Islet precursor cell (in vitro differentiated cells): ENCODE data around the gene GRIN3A.
"Not testable (repeated sequence)": the region's sequence is repeated elsewhere in the genome, so short reads cannot be mapped to it uniquely, and the experiment has no call there.

Experiments used
- DNase-seq: peaks from one replicate; pipeline ENCODE4 v3.0.0-alpha.2; 2018

GRIN3A gene

DNA sequence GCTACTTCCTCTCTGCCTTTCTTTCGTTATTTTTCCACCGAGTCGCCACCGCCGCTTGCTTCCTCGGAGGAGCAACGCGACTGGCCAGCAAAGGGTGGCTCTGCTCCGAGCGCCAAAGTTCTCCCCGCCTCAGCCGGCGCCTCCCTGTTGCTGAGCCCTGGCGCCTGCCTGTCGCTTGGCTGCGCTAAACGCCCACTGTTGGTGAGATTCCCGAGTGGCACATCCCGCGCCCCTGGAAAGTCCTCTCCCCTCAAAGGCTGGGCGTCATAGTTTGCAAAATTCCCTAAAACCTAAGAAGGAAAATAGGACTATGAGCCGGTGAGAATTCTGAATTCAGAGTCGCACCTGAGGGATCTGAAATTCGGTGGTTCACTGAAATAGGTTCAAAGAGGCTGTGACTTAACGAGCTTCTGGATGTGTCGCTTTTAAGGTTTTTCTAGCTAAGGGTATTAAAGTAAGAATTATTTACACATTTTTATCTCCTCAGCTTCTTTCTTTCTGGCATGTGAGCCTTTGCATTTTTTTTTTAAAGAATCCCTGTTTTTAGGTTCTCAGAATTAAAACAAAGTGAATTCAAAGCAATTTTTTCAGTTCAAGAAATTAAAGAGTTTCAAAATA lies at the start of gene GRIN3A:
GRIN3A (minus strand) TSS at position 82 of the 618 bp plus-strand sequence. CDS start 668 bp downstream, outside the sequence.
- peak; percentile 71 for DNase-seq

DNA sequence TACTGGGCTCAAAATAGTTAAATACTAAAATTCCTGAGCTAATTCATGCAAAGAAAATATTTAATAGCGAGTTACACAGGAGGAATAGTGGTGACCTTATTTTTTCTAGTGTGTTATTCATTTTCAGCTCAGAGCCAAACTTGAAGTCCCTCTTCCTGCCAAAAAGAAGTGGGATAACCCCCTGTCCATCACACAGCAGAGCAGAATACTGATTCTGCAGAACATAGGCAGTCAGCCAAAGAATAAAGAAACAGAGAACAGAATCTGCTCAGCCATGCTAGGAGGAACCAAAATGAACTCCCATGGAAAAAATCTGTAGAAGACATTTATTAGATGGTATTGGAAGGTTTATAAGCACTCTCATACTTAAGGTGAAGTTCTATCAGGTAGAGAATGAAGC lies 49.4 kb upstream of the GRIN3A start:
- DNase-seq, result no peak

DNA sequence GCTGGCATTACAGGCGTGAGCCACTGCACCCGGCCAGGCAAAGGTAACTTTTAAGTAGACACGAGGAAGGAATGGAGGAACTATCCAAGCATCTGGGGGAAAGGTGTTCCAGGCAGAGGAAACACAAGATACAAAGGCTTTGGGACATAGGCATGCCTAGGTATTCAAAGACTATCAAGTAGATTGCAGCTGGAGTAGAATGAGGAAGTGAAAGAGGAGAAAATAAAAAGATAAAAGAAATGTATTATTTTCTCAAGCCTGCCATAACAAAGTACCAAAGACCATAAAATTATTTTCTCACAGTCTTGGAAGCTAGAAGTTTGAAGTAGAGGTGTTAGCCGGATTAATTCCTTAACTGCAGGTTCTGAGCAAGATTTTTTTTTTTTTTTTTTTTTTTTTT lies 39.9 kb upstream of the GRIN3A start:
- no peak for DNase-seq

DNA sequence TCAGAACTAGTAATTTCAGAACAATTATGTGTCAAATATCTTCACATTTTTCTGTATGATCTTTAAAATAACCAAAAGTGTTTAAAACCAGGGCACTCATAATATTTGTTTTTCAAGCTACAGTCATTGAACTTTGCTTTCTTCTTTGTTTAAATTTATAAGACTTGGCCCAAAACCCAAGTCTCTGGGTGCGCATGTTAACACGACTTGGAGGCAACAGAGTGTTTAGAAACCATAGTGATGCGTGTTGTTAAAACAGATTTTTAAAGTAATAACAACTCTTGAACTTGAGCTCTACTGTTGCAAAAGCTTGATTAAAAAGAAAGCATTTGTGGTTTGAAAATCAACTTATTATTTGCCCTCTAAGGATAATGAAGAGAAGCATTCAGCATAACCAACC lies 26.0 kb upstream of the GRIN3A start:
- DNase-seq, result no peak

DNA sequence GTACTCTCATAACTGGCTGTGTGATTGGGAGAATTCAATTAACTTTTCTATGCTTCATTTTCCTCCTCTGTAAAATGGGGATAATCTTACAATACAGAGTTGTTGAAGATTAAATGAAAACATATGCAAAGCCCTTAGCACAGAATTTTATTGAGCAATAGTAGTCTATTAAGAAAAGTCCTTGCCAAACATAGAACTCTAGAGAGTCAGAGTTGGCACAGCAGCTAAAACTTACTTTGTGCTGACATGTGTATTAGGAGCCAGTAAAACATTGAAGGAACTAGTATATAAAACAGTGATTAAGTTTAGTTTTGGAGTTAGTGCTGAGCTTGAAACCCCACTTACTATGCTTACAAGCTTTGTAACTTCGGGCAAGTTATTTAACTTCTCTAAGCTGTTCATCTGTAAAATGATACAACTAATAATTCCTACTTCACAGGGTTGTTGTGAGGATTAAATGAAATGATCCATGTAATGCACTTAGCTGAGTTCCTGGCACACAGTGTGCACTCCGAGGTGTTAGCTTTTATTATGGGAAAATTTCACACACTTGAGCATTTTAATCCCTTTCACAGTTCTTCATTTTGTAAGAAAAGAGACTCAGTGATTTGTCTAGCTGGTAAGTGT lies 20.0 kb upstream of the GRIN3A start:
- no peak for DNase-seq

DNA sequence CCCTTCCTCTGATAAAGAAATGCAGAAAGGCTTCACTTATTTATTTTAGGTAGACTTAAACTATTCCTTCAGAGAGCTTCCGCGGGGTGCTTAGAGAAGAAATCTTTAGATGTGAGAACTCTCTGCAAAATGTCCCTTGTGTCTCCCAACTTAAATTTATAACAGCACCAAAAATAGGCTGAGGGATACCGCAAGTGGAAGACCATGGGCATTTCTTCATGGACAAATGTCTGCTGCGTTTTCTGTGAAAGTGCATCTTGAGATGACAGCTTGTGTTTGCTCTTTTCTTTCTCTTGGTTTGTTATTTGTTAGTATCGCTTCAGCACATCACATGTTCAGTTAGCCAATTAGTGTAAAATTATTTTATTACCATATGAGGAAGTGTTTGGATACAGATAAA lies 15.3 kb upstream of the GRIN3A start:
- no peak for DNase-seq

DNA sequence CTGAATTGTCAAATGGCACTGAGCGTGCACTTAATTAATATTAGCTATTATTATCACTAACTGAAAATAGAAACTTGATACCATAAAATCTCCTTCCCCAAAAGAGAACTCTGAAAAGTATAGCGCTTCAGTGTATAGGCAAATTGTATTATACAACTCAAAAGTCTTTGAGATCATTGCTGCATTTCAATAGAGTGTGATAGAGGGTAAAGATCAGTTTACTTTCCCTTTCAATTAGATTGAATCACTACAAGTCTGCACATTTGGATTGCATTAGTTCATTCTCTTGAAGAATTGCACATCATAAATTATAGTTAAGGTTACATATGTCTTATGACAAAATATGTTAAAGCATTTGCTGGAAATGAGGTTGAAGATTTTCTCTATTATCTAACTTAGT lies 13.4 kb upstream of the GRIN3A start:
- DNase-seq, result no peak

DNA sequence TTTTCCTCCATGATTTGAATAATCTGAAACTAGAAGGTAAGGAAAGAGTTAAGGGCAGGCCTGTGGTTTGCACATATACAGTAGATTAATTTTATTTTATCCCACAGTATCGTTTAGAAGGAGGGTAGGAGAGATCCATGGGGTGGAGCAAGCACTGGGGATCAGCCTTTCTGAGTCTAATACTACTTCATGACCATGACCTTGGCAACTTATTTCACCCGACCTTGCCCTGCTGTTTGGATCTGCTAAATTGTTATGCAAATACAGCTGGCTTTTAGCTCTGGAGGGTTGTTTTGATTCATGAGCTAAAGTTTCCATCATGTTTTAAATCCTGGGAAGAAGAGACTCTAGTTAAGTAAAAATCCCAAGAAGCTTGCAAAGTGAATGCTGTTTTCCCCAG lies 864 bp upstream of the GRIN3A start:
- no peak for DNase-seq

DNA sequence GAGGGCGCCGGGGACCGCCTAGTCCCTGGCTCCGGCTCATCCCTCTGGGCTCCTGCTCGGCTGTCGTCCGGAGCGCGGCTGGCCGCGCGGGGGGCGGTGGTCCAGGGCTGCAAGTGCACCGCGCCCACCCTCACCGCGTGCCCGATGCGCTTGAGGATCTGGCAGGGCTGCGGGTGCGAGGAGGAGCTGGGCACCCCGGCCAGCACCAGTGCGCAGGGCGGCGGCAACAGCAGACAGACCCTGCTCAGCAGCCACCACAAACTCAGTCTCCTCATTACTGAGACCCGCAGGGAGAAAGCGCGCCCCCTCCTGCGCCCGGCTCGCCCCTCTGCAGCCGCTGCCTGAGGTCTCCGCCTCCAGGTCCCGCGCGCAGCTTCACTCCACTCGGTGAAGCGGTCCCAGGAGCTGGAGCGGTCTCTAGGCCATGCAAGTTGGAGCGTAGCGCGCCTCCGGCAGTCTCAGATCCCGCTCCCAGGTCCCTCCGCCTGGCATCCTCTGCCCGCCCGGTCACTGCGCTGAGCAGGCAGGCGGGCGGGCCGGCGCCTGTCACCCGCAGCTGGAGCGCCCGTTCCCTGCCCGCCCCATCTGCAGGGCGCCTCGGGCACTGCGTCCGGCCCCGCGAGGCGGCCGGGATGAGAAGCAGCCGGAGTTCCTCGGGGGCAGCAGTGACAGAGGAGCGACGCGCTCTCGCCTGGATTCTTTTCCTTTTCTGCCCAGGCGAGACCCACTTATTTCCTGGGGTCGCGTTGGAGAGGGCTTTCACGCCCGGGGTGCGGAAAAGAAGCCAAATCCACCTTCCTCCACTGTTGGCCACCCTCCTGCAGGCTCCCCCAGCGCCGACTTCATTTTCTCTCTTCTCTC lies 512 bp downstream of the GRIN3A start:
- DNase-seq, result peak; percentile 71

DNA sequence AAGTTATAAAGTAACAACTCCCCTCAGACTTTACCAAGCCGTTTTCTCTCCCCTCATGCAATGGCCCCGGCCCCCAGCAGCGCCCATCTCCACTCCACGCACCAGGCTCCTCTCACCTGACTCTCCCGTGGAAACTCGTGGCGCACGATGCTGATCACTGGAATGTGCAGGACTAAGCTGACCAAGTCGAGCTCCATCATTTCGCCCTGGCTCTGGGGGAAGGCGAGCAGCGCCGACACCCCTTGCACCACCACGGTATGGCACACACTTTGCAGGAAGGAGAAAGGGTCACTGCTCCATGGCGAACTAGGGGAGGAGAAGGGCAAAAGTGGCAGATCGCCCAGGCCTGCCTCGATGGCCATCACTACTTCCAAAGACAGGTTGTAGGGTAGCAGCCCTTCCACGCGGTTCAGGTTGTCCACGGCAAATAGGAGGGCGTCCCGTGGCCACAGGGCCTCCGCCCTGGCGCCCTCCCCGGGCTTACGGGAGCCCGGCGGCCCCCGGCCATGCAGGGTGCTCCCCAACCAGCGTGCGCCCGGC lies 1.2 kb downstream of the GRIN3A start:
- no peak for DNase-seq

DNA sequence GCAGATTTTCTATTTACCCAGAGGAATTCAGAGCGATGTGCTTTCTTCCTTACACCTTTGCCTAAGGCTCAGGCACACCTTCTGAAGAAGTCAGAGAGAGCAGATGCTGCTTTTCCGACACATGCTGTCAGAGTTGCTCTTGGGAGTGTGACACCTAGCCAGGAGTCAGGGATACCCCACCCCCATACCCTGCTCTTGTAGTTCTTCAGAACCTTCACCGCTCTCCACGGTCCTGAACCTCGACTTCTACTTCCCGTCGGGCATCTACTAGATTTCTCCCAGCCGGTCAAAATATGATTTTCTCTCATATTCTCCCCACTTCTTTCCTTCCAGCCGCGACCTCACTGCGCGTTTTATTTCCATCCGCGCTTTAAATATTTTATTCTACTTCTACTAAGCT lies 1.7 kb downstream of the GRIN3A start:
- DNase-seq, result peak; percentile 71

DNA sequence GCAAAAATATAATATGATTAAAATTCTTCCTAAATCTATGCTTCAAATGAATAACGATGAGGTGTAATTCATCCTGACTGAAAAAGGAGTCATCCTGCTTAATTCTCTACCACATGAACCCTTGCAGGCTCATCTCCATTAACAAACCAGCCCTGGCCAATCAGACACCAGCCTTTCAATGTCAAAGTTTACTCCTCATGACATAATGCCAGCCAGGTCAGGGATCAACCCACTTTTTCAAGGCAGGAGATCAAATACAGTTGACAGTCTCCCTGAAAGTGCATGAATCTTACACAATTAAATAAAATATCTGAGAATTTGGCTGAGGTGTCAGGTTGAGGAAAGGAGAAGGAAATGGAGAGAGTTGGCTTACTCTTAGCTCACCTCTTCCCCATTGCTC lies 7.0 kb downstream of the GRIN3A start:
- DNase-seq, result no peak

DNA sequence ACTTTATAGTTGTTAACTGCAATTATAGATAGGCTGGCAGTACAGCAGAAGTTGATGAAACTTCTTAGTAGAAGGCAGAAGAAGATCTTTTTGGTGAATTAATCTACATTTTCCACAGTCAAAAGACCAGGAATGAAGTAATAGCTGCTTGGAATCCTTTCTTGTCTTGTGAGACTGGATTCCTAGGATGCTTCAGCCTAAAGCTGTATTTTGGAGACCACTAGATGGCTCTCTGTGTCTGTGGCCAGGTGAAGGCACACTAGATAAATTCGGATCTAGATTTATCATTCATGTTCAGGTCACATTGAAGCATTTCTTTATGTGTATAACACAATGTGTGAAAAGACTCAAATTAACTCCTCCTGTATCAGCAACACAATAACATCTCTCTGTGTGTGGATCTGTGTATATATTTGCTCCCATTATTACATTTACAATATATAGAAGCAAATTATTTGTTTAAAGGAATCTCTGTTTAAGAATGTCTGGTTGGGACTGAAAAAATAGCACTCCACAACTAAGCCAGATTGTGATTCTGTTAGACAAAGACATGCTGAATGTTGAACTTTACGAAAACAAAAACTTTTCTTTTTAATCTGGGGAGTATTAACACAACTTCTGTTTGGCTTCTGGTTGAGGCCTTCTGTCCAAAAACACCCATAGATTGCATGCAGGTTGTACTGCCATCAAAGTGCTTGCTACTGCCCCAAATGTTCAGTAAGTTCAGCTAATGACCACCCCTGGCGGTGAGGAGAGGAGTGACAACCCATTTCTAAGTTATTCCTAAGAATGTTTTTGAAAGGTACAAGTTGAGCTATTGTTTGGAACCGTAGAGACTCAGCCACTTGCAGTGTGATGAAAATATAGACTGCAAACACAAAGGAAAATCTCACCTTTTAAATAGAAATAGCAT lies 10.6 kb downstream of the GRIN3A start:
- peak; percentile 61 for DNase-seq

DNA sequence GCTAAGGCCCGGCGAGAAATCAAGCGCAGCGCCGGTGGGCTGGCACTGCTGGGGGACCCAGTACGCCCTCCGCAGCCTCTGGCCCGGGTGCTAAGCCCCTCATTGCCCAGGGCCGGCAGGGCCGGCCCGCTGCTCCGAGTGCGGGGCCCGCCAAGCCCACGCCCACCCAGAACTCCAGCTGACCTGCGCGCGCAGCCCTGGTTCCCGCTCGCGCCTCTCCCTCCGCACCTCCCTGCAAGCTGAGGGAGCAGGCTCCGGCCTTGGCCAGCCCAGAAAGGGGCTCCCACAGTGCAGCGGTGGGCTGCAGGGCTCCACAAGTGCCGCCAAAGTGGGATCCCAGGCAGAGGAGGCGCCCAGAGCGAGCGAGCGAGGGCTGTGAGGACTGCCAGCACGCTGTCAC lies 14.2 kb downstream of the GRIN3A start:
- not testable (repeated sequence) for DNase-seq

DNA sequence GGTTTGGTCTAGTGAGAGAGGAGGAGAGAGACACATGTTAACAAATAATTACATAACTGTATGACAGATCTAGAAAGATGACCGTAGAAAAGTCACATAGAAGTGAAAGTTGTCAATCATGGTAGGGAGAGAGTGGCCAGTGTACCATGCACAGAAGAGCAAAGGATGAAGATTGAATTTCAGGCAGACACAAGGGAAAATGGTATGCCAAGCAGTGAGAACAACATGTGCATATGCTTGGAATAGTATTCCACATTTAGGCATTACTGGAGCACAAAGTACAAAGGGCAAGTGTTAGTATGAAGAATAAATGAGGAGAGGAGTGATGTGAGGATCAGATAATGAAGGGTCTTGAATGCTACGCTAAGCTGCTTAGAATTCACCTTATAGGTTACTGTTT lies 20.3 kb downstream of the GRIN3A start:
- DNase-seq, result no peak

DNA sequence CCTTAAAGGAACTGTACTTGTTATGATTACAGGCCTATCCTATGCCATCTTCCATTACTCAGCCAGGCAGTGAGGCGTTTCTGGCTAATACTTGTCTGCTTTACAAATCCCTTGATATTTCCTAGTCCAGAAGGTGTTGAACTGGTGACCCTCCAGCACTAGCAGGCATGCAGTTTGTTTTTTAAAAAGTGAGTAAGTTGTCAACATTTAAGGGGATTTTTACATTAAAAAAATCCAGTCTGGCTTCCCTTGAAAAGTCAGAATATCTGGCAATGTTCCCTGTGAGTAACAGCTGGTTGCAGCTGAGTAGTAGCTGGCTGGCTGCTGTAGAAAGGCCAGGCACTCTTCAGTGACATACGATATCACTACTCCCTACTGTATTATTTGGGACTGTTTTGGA lies 21.8 kb downstream of the GRIN3A start:
- DNase-seq, result no peak

DNA sequence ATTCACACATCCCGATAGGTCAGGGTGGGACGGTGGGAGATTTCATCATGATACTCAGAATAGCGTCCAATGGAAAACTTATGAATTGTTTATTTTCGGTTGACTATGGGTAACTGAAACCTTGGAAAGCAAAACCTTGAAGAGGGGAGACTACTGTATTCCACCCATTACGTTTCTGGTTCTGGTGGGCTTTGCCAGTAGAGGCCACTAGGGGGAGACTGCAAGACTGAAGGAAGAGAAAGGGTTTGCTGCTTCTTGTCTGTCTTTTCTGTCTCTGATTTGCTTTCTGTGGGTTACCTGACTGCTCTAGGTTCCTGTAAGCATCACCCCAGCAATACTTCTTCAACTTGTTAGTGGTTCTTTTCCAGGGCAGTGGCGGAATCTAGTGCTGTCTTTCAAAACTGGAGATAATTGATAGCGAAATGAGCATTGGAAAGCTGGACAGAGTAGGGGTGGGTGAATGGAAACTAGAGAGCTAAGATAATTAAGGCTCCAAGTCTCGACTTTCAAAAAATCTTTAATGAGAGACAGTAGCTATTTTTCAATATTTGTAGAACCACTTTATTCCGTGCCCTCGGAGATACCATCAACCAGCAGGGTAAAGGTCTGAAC lies 27.0 kb downstream of the GRIN3A start:
- peak; percentile 66 for DNase-seq

DNA sequence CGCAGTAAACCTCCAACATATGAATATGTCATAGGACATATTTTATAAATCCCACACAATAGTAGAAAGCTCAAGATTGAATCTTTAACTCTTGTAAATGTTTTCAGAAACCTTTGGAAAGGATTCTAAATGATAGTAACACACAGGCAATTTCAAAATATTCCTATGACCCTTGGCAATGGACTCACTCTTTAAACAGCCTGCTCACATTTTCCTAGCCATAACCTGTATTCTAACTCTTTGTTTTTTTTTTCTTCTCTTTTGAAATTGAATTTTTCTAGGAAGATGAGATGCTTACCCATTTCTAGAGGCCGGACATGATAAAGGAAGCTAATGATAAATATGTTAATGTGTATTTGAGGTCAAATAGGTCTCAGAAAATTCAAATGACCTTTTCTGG lies 29.6 kb downstream of the GRIN3A start:
- no peak for DNase-seq

DNA sequence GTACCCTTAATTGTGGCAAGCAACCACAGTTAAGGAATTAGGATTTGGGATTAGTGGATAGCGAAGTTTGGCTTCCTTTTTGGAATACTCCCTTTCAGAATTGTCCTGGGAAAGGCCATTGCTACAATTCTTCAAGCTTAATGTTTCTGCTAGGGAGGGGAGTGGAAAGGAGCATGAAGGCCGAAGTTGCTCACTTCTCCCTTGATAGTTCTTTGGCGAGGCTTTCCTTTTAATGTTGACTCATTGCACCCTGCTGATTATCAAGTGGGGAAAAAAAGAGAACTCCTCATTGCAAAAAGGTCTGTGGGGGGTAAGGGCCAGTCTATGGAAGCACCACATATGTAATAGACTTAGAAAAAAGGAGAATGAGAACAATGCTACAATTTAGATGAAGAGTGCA lies 30.7 kb downstream of the GRIN3A start:
- DNase-seq, result no peak

DNA sequence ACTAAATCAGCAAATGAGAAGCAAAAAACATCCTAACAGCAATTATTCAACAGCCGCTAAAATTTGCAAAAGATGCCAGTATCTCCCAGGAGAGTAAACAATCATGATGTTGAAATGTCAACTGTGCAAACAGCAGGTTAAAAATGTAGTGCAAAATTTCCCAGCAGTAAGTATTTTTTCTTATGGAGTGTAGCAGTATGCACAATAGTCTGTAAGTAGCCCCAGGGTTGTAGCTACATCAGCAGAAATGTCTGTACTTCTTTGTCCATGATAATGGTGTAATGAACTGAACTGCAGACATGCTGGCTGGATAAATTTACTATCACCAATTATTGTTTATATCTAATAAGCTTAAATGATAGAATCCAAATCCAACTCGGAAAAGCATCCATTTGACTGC lies 31.4 kb downstream of the GRIN3A start:
- no peak for DNase-seq

DNA sequence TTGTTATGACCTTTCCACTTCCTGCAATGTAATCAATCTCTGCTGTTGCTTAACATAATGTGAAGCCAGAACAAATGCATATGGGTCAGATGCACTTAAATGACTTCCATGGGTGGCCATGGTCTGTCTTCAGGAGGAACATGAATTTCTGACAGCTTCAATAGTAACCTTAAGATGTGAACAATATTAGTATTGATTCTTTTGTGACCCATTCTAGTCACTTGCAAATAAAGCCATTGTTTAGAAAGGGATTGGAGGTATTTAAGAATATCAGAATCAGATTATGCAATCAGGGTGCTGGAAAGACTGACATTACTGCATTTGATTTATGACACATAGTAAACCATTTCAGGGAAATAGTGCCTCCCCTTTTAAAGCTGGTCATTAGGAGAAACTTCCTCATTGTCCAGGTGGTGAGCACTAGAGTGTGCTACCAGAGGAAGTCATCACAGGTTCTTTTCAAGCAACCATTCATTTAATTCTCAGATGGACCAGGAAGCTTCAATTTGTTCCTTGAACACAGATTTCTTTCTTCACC lies 32.1 kb downstream of the GRIN3A start:
- no peak for DNase-seq

DNA sequence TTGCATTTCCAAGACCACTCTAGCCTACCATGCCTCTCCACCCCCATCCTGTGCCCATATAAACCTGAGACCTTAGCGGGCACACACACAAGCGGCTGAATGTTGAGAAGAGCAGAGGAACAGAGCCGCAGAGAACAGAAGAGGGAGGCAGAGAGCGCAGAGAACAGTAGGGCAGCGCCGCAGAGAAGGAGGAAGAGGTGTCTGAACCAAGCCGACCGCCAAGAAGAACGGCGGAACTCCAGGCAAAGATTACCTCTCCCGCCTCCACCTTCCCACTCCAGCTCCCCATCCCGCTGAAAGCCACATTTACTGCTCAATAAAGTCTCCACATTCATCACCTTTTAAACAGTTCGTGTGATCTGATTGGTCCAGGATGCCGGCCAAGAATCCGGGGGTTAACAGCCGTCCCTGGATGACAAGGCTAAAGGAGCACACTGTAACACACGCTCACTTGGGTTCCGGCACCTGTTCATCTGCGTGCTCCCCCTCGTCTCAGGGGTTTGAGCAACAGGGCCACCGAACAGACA lies 33.2 kb downstream of the GRIN3A start:
- DNase-seq, result peak; percentile 83
